Measurements from ENCODE around the gene TMEM217. TPM values are rescaled to one million over a fixed set of nuclear protein-coding genes. Genes with fewer than 3 reads are reported as not detected.
A peak's percentile ranks its signal among the peaks of the same experiment; 100 is the strongest.
"Not testable (repeated sequence)": the region's sequence is repeated elsewhere in the genome, so short reads cannot be mapped to it uniquely, and the experiment has no call there.

Gene TMEM217
- total and polyA plus RNA-seq, 7 experiments from 2014 or later = 0.28 to 2.8 (median 0.78) TPM; not detected in 2

DNA sequence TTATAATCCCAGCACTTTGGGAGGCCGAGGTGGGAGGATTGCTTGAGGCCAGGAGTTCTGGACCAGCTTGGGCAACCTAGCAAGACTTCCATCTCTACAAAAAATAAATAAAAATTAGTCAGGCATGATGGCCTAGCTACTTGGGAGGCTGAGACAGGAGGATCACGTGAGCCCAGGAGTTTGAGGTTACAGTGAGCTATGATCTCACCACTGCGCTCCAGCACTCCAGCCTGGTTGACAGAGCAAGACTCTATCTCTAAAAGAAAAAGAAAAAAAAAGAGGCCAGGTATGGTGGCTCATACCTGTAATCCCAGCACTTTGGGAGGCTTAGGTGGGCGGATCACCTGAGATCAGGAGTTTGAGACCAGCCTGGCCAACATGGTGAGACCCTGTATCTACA is 77.3 kb downstream of the TMEM217 start:
- POLR2A ChIA-PET = interaction anchor here (0.7 to 5.1 kb wide), 5 partner anchors 7 to 394 kb away, joined by 3 to 68 read pairs (median 9); no protein-coding TSS in a partner anchor
- H3K36me3 ChIP-seq (ENCODE audit: control insufficient read depth in 2 of 3, insufficient read depth in 3 of 3, low read length in 3 of 3); H3K4me3 Mint-ChIP-seq; H3K9me3 ChIP-seq (ENCODE audit: control insufficient read depth in 2 of 3, low read length in 3 of 3); H3K27ac ChIP-seq (ENCODE audit: low read depth, low read length); intact Hi-C loops (cut with micrococcal nuclease); DNase-seq; ATAC-seq; H3K27me3 ChIP-seq (ENCODE audit: control insufficient read depth in 2 of 2, insufficient read depth in 2 of 2, low read length in 2 of 2); H3K9me3 Mint-ChIP-seq; H3K4me3 ChIP-seq (ENCODE audit: low read length); H3K27me3 Mint-ChIP-seq: not testable (repeated sequence)
- peaks cover 44 to 66% of the 10 kb centered on the region in 2 donors for H3K4me1 ChIP-seq (ENCODE audit: control insufficient read depth in 2 of 2, insufficient read depth in 2 of 2, low read length in 2 of 2)
- H3K27ac Mint-ChIP-seq = peak overlapping the region in 8 of 9 donors; percentile 21 to 96 (median 60)
- CTCF ChIA-PET = interaction anchor here (2.4 to 15.1 kb wide), 3 partner anchors 9 to 156 kb away, joined by 22 to 443 read pairs (median 41); no protein-coding TSS in a partner anchor
- peaks cover 0 to 27% (median 9%) of the 10 kb centered on the region in 5 donors for H3K36me3 Mint-ChIP-seq
- peaks cover 29 to 75% (median 62%) of the 10 kb centered on the region in 7 donors for H3K4me1 Mint-ChIP-seq

DNA sequence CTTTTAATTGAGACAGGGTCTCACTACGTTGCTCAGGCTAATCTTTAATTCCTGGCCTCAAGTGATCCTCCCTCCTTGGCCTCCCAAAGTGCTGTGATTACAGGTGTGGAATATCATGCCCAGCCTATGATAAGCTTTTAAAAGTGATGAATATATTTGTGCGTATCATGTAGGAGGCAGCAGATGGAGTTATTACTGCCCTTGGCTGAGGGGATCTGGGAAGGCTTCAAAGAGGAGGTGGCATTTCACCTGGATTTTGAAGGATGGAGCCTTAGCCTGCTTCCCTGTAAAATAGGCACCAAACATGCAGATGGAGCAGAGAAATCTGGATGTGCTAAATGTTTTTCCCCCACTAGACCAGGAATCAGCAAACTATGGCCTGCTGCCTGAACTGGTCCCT is 77.9 kb downstream of the TMEM217 start:
- Histone ChIP-seq H3K27me3 (ENCODE audit: control insufficient read depth in 2 of 2, insufficient read depth in 2 of 2, low read length in 2 of 2) (no peaks in the 10 kb centered on the region), H3K4me1 (ENCODE audit: control insufficient read depth in 2 of 2, insufficient read depth in 2 of 2, low read length in 2 of 2) (peaks cover 49 to 68% of the 10 kb centered on the region in 2 donors), H3K9me3 (ENCODE audit: control insufficient read depth in 2 of 3, low read length in 3 of 3) (no peaks in the 10 kb centered on the region), H3K36me3 (ENCODE audit: control insufficient read depth in 2 of 3, insufficient read depth in 3 of 3, low read length in 3 of 3) (peaks cover 5 to 7% (median 6%) of the 10 kb centered on the region in 3 experiments), H3K4me3 (ENCODE audit: low read length) (no peak overlapping the region), H3K27ac (ENCODE audit: low read depth, low read length) (no peak overlapping the region)
- peaks cover 4 to 32% (median 14%) of the 10 kb centered on the region in 5 donors for H3K36me3 Mint-ChIP-seq
- no peak overlapping the region for H3K4me3 Mint-ChIP-seq
- CTCF ChIA-PET = interaction anchor here (1.3 to 15.1 kb wide), 4 partner anchors 8 to 156 kb away, joined by 3 to 443 read pairs (median 32); no protein-coding TSS in a partner anchor
- ATAC-seq (no peak), DNase-seq (no peak)
- H3K4me1 Mint-ChIP-seq = peaks cover 33 to 78% (median 66%) of the 10 kb centered on the region in 7 donors
- intact Hi-C loops (cut with micrococcal nuclease) = no loop called here
- no peaks in the 10 kb centered on the region for H3K27me3 Mint-ChIP-seq
- POLR2A ChIA-PET = interaction anchor here (0.5 to 5.1 kb wide), 5 partner anchors 7 to 157 kb away, joined by 3 to 68 read pairs (median 4); no protein-coding TSS in a partner anchor
- peak overlapping the region in 5 of 9 donors; percentile 36 to 96 (median 65) for H3K27ac Mint-ChIP-seq
- H3K9me3 Mint-ChIP-seq = peaks cover 0 to 4% (median 0%) of the 10 kb centered on the region in 11 donors

DNA sequence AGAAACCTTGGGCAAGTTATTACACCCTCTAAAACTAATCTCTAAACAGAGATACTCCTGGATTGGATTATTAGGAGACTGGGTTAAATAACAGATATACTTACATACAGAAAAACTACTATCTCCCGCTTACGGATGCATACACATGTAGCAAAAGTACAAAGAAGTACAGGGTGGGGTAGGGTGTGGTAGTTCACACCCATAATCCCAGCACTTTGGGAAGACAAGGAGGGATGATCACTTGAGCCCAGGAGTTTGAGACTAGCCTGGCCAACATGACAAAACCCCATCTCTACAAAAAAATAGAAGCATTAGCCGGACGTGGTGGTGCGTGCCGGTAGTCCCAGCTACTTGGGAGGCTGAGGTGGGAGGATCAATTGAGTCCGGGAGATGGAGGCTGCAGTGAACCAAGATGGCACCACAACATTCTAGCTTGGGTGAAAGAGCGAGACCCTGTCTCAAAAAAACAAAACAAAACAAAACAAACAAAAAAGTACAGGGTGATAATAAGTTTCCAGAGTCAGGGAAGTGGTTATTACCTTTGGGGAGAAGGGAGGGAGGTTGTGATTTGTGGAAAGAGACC is 79.9 kb downstream of the TMEM217 start:
- peaks cover 22 to 53% (median 35%) of the 10 kb centered on the region in 5 donors for H3K36me3 Mint-ChIP-seq
- H3K9me3 Mint-ChIP-seq = peaks cover 0 to 4% (median 0%) of the 10 kb centered on the region in 11 donors
- H3K27me3 ChIP-seq (ENCODE audit: control insufficient read depth in 2 of 2, insufficient read depth in 2 of 2, low read length in 2 of 2) = no peaks in the 10 kb centered on the region
- peaks cover 25 to 27% (median 26%) of the 10 kb centered on the region in 3 experiments for H3K36me3 ChIP-seq (ENCODE audit: control insufficient read depth in 2 of 3, insufficient read depth in 3 of 3, low read length in 3 of 3)
- peak overlapping the region; percentile 1 for H3K27ac ChIP-seq (ENCODE audit: low read depth, low read length)
- CTCF ChIA-PET = interaction anchor here (0.6 to 15.1 kb wide), 5 partner anchors 32 to 1554 kb away, joined by 3 to 443 read pairs (median 4); no protein-coding TSS in a partner anchor
- no peaks in the 10 kb centered on the region for H3K9me3 ChIP-seq (ENCODE audit: control insufficient read depth in 2 of 3, low read length in 3 of 3)
- POLR2A ChIA-PET = interaction anchor here (0.6 to 10.5 kb wide), 6 partner anchors 13 to 154 kb away, joined by 3 to 276 read pairs (median 46); no protein-coding TSS in a partner anchor
- peaks cover 57 to 72% of the 10 kb centered on the region in 2 donors for H3K4me1 ChIP-seq (ENCODE audit: control insufficient read depth in 2 of 2, insufficient read depth in 2 of 2, low read length in 2 of 2)
- ATAC-seq (no peak), DNase-seq (no peak)
- no peaks in the 10 kb centered on the region for H3K27me3 Mint-ChIP-seq
- peak overlapping the region in 8 of 9 donors; percentile 43 to 96 (median 88) for H3K27ac Mint-ChIP-seq
- no peak overlapping the region for H3K4me3 ChIP-seq (ENCODE audit: low read length)
- H3K4me1 Mint-ChIP-seq = peaks cover 48 to 82% (median 74%) of the 10 kb centered on the region in 7 donors
- intact Hi-C loops (cut with micrococcal nuclease) = no loop called here
- peak overlapping the region in 2 of 10 donors; percentile 16 to 96 for H3K4me3 Mint-ChIP-seq

DNA sequence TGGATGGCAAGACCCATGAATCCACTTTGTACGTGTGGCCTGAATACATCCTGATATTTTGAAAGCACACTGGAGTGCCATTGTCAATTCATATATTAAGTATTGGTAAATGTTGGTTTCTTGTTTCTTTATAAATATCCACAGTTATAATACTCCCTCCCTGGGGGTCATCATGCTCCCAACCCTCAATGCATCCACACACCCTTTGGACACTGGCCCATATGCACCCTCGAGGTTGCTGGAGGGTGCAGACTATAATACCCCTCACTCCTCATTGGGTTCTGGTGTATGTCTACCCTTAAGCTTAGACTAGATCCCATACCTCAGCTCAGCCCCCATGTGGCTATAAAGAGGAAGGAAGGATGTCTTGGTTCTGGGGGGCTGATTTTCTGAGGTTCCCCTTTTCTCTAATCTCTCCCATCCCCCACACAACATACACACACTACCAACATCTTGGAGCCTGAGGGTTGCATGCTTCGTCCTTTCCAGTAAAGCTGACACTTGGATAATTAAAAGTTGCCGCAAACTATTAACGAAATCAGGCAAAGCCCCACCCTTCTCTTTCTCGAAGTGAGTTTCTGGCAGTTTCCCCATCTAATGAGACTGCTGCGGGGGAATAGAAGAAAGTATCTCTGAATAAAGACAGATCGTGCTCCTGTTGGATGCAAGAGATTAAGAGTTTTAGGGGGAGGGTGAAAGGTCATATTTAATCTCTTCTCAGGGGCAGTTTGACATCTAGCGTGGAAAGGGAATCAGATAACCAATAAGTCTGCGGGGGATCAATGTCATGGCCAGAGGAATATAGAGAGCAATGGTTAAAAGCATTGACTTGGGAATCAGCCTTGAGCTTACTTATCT is 80.6 kb downstream of the TMEM217 start:
- Histone ChIP-seq H3K4me1 (ENCODE audit: control insufficient read depth in 2 of 2, insufficient read depth in 2 of 2, low read length in 2 of 2) (peaks cover 54 to 67% of the 10 kb centered on the region in 2 donors), H3K27ac (ENCODE audit: low read depth, low read length) (peak overlapping the region; percentile 77), H3K9me3 (ENCODE audit: control insufficient read depth in 2 of 3, low read length in 3 of 3) (no peaks in the 10 kb centered on the region), H3K36me3 (ENCODE audit: control insufficient read depth in 2 of 3, insufficient read depth in 3 of 3, low read length in 3 of 3) (peaks cover 27 to 33% (median 32%) of the 10 kb centered on the region in 3 experiments), H3K27me3 (ENCODE audit: control insufficient read depth in 2 of 2, insufficient read depth in 2 of 2, low read length in 2 of 2) (no peaks in the 10 kb centered on the region), H3K4me3 (ENCODE audit: low read length) (no peak overlapping the region)
- H3K27ac Mint-ChIP-seq = peak overlapping the region; percentile 73 to 96 (median 93)
- peak overlapping the region in 9 of 10 donors; percentile 25 to 99 (median 43) for H3K4me3 Mint-ChIP-seq
- no peaks in the 10 kb centered on the region for H3K27me3 Mint-ChIP-seq
- intact Hi-C loops (cut with micrococcal nuclease) = no loop called here
- peaks cover 46 to 78% (median 72%) of the 10 kb centered on the region in 7 donors for H3K4me1 Mint-ChIP-seq
- peak; percentile 52 for ATAC-seq
- H3K36me3 Mint-ChIP-seq = peaks cover 24 to 59% (median 41%) of the 10 kb centered on the region in 5 donors
- no peak for DNase-seq
- peaks cover 0 to 4% (median 0%) of the 10 kb centered on the region in 11 donors for H3K9me3 Mint-ChIP-seq
- CTCF ChIA-PET = interaction anchor here (0.6 to 15.1 kb wide), 7 partner anchors 10 to 1553 kb away, joined by 3 to 443 read pairs (median 4); no protein-coding TSS in a partner anchor
- POLR2A ChIA-PET = interaction anchor here (0.7 to 10.5 kb wide), 6 partner anchors 14 to 153 kb away, joined by 3 to 276 read pairs (median 52); no protein-coding TSS in a partner anchor

DNA sequence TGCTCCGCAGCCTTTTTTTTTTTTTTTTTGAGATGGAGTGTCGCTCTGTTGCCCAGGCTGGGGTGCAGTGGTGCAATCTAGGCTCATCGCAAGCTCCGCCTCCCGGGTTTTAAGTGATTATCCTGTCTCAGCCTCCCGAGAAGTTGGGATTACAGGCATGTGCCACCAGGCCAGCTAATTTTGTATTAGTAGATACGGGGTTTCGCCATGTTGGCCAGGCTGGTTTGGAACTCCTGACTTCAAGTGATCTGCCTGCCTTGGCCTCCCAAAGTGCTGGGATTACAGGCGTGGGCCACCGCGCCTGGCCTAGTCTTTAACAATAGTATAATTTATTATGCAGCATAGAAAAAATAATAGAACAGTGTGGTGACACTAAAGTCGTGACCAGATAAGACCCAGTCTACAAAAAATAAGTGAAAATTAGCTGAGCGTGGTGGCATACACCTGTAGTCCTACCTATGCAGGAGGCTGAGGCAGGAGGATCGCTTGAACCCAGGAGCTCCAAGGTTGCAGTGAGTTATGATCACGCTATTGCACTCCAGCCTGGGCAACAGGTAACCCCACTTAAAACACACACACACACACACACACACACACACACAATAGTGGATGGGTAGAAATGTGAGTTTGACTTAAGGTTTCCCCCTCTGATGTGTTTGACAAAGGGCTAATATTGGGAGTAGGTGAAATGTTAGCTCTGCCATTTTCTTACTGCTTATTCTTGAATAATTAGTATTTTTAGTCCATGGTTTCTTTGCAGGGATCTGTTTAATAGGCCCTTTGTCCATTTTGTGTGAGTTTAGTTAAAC is 81.5 kb downstream of the TMEM217 start:
- DNase-seq (no peak), ATAC-seq (no peak)
- H3K4me3 ChIP-seq (ENCODE audit: low read length) = no peak overlapping the region
- H3K36me3 ChIP-seq (ENCODE audit: control insufficient read depth in 2 of 3, insufficient read depth in 3 of 3, low read length in 3 of 3) = peaks cover 29 to 35% (median 32%) of the 10 kb centered on the region in 3 experiments
- intact Hi-C loops (cut with micrococcal nuclease) = no loop called here
- H3K27ac Mint-ChIP-seq = peak overlapping the region; percentile 83 to 98 (median 94)
- POLR2A ChIA-PET = interaction anchor here (0.6 to 10.5 kb wide), 9 partner anchors 6 to 293 kb away, joined by 3 to 276 read pairs (median 26); no protein-coding TSS in a partner anchor
- H3K4me1 ChIP-seq (ENCODE audit: control insufficient read depth in 2 of 2, insufficient read depth in 2 of 2, low read length in 2 of 2) = peaks cover 52 to 60% of the 10 kb centered on the region in 2 donors
- H3K9me3 ChIP-seq (ENCODE audit: control insufficient read depth in 2 of 3, low read length in 3 of 3) = no peaks in the 10 kb centered on the region
- H3K9me3 Mint-ChIP-seq = peaks cover 0 to 2% (median 0%) of the 10 kb centered on the region in 11 donors
- no peaks in the 10 kb centered on the region for H3K27me3 Mint-ChIP-seq
- CTCF ChIA-PET = interaction anchor here (0.6 to 15.1 kb wide), 8 partner anchors 10 to 1827 kb away, joined by 3 to 443 read pairs (median 4); no protein-coding TSS in a partner anchor
- peak overlapping the region; percentile 77 for H3K27ac ChIP-seq (ENCODE audit: low read depth, low read length)
- no peaks in the 10 kb centered on the region for H3K27me3 ChIP-seq (ENCODE audit: control insufficient read depth in 2 of 2, insufficient read depth in 2 of 2, low read length in 2 of 2)
- peak overlapping the region; percentile 48 to 100 (median 94) for H3K4me3 Mint-ChIP-seq
- H3K4me1 Mint-ChIP-seq = peaks cover 44 to 72% (median 67%) of the 10 kb centered on the region in 7 donors
- H3K36me3 Mint-ChIP-seq = peaks cover 24 to 64% (median 49%) of the 10 kb centered on the region in 5 donors
